GM21737 (cell line): ENCODE data around the gene DIP2C.
"Not testable (repeated sequence)": the region's sequence is repeated elsewhere in the genome, so short reads cannot be mapped to it uniquely, and the experiment has no call there.

Experiments
- ATAC-seq: cut with Tn5 transposase; IDR thresholded peaks from one replicate; pipeline ENCODE4 v1.9.1; 2021; ENCODE audit warnings: mild to moderate bottlenecking, moderate library complexity; ENCODE audit not compliant: unreplicated experiment

Gene DIP2C

GRCh38 chr10:525565-526315, 163.7 kb downstream of the DIP2C start:
- ATAC-seq = no peak

- ATAC-seq = no peak
These were observed 165.5 kb downstream of the DIP2C start for GRCh38 chr10:523925-524324.

GRCh38 chr10:522350-522749, 167.1 kb downstream of the DIP2C start:
- ATAC-seq = no peak

DNA sequence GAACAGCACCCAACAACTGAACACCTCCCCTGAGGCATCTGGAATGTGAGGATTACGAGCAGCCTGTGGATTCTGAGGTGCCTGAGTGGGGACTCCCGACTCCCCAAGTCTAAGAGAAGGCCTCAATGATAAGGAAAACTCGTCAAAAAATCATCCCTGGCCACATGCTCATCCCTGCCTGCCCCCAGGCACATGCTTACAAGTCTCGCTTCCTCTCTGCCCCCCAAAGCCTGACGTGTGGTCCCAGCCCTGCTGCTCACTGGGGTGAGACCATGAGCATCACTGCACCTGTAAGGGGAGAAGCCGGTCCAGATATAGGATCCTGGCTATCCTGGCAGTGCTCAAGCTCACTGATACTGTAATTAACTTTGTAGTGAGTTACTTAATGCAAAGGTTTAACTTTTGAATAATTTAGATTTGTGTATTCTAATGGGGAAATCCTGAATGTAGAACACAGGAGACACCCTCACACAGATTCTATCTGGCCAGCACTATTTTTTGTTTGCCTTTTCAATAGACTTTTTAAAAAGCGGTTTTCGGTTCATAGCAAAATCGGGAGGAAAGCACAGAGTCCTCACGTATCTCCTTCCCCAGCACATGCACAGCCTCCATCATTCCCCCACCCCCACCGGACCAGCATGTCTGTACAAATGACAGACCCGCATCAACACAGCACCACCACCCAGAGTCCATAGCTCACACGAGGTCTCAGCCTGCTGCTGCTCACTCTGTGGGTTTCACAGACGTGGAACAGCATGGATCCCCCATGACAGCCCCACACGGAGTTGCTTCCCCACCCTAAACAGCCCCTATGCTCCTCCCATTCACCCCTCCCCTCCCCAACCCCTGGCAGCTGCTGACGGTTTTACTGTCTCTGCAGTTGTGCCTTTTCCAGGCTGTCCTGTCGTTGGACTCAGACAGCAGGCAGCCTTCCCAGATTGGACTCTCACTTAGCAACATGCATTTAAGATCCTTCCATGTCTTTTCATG, 167.9 kb downstream of the DIP2C start:
- no peak for ATAC-seq

- no peak for ATAC-seq
These were observed 169.1 kb downstream of the DIP2C start for GRCh38 chr10:520402-520787.

GRCh38 chr10:519716-520401, 169.6 kb downstream of the DIP2C start:
- no peak for ATAC-seq

DNA sequence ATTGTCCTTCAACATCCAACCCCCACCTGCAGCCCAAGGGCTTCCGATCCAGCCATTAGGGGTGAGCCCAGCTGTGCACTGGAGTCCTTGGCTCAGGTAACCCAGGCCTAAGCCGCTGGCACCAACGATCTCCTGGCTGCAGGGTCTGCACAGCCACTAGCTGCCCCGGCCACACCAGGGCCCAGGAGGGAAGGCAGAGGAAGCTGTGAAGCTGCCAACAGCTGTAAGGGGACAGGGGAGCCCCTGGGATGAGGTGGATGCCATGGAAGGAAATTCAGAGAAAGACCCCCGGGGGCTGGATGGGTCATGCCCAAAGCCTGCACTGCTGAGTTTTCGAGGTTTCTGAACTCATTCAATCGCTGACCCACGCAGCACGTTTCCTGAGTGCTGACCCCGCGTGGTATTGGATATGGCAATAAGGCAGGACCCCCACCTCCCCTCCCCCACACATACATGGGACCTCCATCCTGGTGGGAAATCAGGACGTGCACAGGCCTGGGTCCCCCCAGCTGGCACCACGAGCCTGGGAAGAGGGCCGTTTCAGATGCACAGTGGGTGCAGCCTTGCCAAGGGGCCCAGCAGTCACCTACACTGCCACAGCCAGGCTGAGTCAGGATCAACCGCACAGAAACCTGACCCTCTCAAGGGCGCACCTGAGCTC, 170.3 kb downstream of the DIP2C start:
- ATAC-seq = no peak

GRCh38 chr10:517872-518475, 171.5 kb downstream of the DIP2C start:
- no peak for ATAC-seq

- no peak for ATAC-seq
These were observed 172.1 kb downstream of the DIP2C start for GRCh38 chr10:517241-517830.

DNA sequence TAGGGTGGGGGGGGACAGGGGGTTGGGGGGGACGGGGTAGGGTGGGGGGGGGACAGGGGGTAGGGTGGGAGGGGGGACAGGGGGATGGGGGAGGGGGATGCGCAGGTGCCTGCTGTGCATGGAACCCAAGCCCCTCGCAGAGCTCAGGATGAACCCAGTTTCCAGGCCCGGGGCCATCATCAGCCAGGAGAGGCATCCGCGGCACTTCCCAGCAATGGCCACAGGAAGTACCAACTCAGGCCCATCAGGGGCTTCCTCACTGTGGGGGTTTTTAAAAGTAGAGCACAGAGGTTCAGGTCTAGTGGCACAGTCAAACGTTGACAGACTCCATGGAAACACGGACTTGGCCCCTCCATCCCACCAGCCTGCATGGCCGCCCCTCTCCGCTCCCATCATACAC, 172.7 kb downstream of the DIP2C start:
- ATAC-seq = no peak

DNA sequence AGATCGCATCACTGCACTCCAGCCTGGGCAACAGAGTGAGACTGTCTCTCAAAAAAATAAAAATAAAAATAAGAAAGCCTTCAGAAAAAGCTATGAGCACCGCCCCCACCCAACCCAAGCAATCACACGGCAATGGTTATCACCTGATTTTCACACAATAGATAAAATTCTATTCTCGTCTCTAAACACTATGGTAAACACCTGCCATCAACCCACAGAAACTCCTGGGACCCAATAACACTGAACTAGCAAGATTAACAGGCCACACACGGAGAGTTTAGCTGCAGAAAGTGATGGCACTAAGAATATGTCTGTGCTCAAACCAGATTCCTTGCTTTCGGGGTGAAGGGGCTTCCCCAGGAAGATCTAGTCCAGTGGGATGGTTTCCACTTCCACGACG, 173.8 kb downstream of the DIP2C start:
- no peak for ATAC-seq

GRCh38 chr10:514137-514671, 175.3 kb downstream of the DIP2C start:
- ATAC-seq = no peak

DNA sequence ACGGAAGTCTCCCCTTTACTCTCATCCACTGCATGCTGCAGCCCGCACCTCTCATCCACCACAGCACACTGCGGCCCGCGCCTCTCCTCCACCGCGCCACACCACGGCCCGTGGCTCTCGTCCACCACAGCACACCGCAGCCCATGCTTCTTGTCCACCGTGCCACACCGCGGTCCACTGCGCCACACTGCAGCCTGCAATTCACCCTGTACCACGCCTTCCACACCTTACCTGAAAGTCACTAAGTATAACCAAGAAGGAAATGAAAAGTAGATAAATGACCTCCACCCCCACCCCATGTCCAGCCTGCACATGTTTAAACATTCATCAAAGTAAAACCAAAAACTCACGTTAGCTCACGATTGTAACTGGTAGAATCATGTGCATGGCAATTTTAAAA, 176.1 kb downstream of the DIP2C start:
- no peak for ATAC-seq

DNA sequence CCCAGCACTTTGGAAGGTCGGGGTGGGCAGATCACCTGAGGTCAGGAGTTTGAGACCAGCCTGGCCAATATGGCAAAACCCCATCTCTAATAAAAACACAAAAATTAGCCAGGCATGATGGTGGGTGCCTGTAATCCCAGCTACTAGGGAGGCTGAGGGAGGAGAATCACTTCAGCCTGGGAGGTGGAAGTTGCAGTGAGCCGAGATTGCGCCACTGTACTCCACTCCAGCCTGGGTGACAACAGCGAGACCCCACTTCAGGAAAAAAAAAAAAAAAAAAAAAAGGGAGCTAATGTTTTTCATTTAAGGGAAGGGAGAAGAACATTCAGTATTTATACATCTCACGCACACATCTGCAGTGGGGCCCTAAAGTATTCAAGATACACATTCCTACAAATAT, 176.8 kb downstream of the DIP2C start:
- not testable (repeated sequence) for ATAC-seq

DNA sequence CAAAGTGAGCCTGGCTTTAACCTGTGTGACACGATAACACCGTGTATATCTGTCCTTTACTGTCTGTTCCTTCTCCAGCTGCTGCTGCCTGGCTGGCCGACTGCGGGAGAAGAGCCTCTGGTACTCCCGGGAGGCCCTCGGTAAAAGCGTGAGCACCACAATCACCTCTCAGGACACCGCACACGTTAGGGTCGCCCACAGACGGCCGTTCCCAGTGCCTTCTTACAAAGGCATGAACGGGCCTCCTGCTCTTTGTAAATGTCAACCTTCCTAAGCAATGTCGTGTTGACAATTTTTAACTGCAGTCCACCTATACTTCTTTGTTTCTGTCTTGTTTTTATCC, 177.6 kb downstream of the DIP2C start:
- ATAC-seq = no peak

GRCh38 chr10:511101-511848, 178.2 kb downstream of the DIP2C start:
- no peak for ATAC-seq

DNA sequence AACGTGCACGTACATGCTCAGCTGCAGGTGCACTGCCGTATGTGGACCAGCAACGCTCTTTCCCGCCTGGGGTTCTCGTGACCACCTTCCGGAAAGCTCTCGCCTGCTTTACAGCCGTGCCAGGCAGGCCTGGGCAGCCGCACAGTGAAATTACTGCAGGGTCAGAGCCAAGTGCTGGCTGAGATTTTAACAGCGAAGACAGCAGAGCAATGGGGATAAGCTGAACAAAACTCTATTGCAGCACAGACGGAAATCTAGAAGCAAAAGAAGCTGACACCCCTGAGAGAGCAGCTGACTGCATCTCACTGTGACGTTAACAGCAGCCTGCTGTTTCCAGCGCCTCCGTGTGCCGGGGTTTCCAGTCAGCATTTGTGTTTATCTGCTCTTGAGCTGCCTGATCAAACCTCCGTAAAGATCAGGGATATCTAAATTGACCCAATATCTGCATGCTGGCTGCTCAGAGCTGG, 179.0 kb downstream of the DIP2C start:
- no peak for ATAC-seq

GRCh38 chr10:509361-510102, 179.9 kb downstream of the DIP2C start:
- no peak for ATAC-seq
